Embryonic facial prominence (tissue), 1 donor: ENCODE results near the gene REV3L.
"Not testable (repeated sequence)": the region's sequence is repeated elsewhere in the genome, so short reads cannot be mapped to it uniquely, and the experiment has no call there.

Experiments used
- DNase-seq: peaks from one replicate; pipeline ENCODE4 v3.0.0-alpha.2; 2016; ENCODE audit errors: extremely low spot score

REV3L gene

GRCh38 chr6:111482959-111483735 lies at the start of gene REV3L:
Gene REV3L, minus strand, starts transcription at chr6:111483218. Its CDS starts 330 bp downstream, at chr6:111482888.
- peak; percentile 85 for DNase-seq

- DNase-seq = no peak
Observed at GRCh38 chr6:111531185-111531584, 48.2 kb upstream of the REV3L start.

DNA sequence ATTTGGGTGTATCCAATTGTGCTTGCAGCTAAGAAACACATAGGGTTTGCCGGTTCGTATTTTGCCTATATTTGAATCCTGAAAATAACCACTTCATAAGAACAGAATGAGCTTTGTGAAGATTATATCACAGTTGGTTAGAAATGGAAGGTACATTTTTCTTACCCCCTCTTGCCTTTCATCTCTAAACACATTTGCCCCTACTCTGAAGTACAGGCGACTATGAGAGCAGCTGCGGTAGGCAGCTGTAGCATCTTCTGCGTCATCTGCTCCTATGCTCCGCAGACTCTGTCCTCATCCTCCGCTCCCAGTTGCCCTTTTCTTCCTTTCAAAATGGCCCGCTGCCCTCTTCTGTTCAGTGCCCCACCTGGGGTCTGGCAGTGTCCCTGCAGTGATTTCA lies 47.6 kb upstream of the REV3L start:
- no peak for DNase-seq

- DNase-seq = no peak
Observed at GRCh38 chr6:111530218-111530617, 47.2 kb upstream of the REV3L start.

DNA sequence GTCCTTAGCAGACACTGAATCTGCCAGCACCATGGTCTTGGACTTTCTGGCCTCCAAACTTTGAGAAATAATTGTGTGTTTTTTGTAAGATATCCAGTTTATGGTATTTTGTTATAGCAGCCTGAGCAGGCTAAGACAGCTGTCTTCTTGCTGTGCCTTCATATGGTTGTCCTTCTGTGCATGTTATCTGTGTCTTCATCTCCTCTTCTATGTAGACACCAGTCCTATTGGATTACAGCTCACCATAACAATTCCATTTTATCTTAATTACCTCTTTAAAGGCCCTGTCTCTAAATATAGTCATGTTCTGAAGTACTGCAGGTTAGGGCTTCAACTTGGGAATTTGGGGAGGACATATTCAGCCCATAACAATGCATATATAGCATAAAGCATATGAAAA lies 44.3 kb upstream of the REV3L start:
- DNase-seq = no peak

- DNase-seq = peak; percentile 10
Observed at GRCh38 chr6:111524735-111525134, 41.7 kb upstream of the REV3L start.

DNA sequence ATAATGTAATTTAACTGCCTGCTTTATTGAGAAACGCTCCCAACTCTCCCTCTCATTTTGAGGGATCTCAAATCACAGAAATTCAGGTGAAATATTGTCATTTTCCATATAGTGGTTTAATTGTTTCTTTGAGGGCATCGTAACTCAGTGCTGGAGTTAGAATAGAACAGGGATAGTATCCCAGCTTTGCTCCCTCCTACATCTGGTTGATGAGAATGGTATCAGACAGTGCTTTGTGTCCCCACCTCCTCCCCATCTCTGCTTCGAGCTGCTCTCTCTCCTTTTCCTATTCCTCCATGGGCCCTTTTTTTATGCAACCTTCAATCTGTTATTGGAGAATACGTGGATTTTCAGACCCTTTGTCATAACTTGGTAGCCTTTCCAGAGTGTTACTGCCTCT lies 41.2 kb upstream of the REV3L start:
- no peak for DNase-seq

- no peak for DNase-seq
Observed at GRCh38 chr6:111523484-111524167, 40.6 kb upstream of the REV3L start.

DNA sequence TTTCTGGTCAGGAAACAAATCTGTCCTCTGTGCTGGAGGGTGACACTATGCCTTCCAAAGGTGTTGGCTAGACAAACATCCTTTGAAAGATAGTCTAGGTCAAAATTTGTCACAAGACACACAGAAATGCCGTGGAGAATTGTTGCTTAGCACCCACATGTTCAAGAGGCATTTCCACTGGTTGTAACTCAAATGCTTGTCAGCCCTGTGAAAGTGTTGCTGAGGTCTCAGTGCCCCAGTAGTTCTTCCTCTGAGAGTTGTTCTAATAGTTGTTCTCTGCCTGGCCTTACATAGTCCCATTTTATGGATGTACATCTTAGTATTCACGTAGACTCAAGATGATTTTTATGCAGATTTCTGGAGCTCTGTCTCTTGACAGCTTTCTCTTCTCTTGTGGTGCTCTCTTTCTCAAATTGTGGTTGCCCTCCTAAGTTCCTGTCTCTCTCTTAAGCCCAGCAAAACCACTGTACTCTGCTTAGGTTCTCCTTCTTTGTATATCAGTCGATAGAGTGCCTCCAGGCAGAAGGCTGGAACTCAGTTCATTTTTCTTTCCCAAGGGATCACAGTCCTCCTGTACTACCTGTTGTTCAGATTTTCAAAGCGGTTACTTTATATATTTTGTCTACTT lies 39.5 kb upstream of the REV3L start:
- DNase-seq = no peak

GRCh38 chr6:111521497-111522270 lies 38.7 kb upstream of the REV3L start:
- no peak for DNase-seq

DNA sequence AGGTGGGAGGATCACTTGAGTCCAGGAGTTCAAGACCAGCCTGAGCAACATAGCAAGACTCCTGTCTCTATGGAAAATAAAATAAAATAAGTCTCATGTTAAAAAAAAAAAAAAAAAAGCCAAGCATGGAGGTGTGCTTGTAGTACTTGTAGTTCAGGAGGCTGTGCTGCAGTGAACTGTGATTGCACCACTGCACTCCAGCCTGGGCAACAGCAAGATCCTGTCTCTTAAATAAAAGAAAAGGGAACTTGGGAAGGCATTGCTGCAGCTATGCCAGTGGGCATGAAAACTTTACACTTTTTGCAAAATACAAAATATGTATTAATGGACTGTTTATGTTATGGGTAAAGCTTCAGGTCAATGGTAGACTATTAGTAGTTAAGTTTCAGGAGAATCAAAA lies 37.5 kb upstream of the REV3L start:
- DNase-seq = no peak

DNA sequence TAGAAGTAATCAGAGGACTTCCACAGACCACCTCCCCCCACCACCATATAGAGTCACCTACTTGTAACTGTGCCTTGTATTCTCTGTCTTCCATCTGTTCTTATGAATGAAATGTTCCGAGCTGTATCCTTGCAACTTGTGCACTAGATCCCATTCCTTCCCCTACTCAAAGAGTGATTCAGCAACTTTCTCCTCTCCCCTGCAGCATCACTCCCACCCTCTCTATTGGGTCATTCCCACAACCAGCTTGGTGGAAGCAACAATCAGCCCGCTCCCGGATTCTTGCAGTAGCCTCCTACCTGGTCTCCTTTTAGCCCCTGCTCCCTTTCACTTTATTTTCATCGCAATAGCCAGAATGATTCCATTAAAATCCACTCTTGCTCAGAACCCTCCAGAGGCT lies 34.9 kb upstream of the REV3L start:
- no peak for DNase-seq

GRCh38 chr6:111515259-111515658 lies 32.2 kb upstream of the REV3L start:
- DNase-seq = no peak

- DNase-seq = not testable (repeated sequence)
Observed at GRCh38 chr6:111514531-111514930, 31.5 kb upstream of the REV3L start.

GRCh38 chr6:111507219-111507618 lies 24.2 kb upstream of the REV3L start:
- not testable (repeated sequence) for DNase-seq

DNA sequence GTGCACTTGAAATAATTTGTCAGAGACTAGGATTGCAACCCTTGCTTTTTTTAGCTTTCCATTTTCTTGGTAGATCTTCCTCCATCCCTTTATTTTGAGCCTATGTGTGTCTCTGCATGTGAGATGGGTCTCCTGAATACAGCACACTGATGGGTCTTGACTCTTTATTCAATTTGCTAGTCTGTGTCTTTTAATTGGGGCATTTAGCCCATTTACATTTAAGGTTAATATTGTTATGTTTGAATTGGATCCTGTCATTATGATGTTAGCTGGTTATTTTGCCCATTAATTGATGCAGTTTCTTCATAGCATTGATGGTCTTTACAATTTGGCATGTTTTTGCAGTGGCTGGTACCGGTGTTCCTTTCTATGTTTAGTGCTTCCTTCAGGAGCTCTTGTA lies 22.5 kb upstream of the REV3L start:
- DNase-seq = not testable (repeated sequence)

DNA sequence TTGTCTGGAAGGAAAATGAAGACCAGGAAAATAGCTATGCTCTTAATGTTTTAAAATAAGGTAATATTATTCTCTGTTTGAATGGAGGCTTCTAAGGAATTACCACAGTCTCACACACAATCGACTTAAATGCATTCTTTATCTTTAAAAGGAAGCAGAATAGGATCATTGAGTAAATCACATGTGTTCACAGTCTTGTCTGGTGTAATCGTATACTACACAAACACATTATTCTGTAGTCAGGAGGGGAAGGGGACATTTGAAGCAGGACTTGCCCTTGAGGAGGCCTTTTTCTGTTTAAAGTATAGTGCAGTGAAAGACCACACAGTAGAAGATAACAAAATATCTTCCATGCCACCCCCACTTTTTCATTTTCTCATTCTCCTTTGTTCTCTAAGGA lies 20.6 kb upstream of the REV3L start:
- no peak for DNase-seq

- no peak for DNase-seq
Observed at GRCh38 chr6:111503194-111503593, 20.2 kb upstream of the REV3L start.

DNA sequence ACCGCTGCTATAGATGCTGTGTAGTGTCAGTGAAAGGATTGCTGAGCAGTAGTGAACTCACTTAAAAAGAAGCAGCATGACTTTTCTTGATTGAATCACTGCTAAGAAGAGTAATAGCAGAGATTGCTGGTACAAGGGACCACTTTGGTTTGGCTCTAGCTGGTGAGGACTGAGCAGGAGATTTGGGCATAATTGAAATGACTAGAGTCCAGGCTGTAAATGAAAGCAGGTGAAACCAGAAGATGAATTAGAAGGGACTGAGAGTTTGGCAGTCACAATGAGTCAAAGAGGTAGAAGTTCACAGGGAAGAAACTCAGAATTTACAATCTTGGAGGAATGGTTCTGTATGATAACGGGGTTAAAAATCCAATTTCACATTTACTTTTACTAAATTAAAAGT lies 19.1 kb upstream of the REV3L start:
- DNase-seq = no peak

DNA sequence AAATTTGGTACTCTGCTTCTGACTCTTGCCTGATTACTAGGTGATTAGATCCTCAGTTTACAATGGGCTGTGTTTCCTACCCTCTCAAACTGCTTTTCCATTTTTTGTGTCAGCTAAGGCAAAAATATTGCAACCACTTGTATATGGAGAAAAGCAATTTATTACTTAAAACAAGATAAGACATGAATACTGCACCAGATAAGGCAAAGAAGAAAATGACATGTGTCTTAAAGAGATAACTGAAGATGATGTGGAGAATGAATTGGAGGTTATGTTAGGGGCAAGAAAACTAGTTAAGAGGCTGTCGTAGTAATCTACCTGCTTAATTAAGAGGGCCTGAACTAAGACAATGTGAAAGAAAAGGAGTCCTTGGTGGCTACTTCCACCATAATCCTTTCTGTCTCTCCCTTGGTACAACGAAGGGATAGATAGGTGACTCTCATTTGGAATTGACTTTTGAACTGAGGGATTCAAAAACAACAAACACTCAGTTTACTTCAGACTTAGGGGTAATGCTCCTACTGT lies 16.3 kb upstream of the REV3L start:
- no peak for DNase-seq

DNA sequence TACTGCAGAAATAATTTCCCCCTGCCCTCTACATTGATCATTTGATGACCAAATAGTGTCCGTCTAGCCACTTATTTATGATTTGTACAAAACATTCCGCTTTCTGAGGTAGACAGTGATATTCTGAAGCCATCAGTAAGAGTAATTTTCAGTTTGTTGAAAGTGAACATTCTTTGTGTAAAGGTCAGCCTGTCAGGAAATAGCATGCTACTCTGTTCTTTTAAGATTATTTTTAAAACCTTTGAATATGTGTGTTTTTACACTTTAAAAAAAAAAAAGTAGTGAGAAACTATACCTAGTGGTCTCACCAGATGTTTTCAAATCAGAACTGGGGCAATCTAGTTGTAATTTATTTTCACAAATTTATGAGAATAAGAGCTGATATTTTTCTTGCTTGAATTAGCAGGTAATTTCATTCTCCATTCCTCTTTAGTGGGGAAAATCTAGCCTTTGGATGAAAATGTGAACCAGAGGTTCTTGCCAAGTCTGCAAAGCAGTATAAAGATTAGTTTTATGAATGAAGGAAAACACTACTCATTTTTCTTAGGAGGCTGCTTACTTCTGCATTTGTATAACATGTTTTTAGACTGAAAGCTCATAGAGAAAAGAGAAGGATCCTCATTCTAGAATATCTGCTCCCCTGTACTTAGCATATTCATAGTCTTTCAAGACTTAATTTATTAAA lies 12.1 kb upstream of the REV3L start:
- DNase-seq = no peak
